HepG2 (cell line): ENCODE results near the gene PRKG1. TPM values are rescaled to one million over a fixed set of nuclear protein-coding genes. Genes with fewer than 3 reads are reported as not detected.

Experiments
- ATAC-seq: fragments of 200-7000 bp; cut with Tn5 transposase; 3 replicates; pipeline ENCODE4 v1.9.1; 2020; ENCODE audit warnings: mild to moderate bottlenecking, moderate library complexity
- BruUV-seq: library from RNA; stranded (reverse); fragments of 400-500 nt; replicated peaks from 2 replicates; lab custom pipeline; 2021; lab: Mats Ljungman, UMichigan
- CTCF ChIA-PET: fragments of 300-600 bp; formaldehyde crosslinking; extraction: SDS; loops from one replicate; lab custom pipeline; 2021; ENCODE audit warnings: low total read pairs, inconsistent platforms, low intra/inter-chr PET ratio; lab: Yijun Ruan, JAX
- POLR2A ChIA-PET: fragments of 350-600 bp; sonication (Branson Sonifier 250); formaldehyde crosslinking; loops from one replicate; lab custom pipeline; 2020; ENCODE audit warnings: antibody characterized with exemption, inconsistent platforms; lab: Yijun Ruan, JAX
- DNase-seq: peaks from one replicate; pipeline ENCODE4 v3.0.0-alpha.2; 2015; ENCODE audit warnings: low spot score
- FAIRE-seq: peaks from 3 replicates; lab custom pipeline; 2011; peaks lifted over from hg19 to GRCh38; lab: Jason Lieb, UNC
- H2AFZ ChIP-seq: one replicate; pipeline ENCODE4 v1.6.1; 2011; ENCODE audit warnings: low read length, inconsistent platforms
- H3K27ac ChIP-seq: fragments of 300-600 bp; 3 replicates; pipeline ENCODE4 v1.8.0; 2011; ENCODE audit warnings: mixed run types, mild to moderate bottlenecking, mixed read lengths, low read length, inconsistent platforms; ENCODE audit not compliant: insufficient read depth; ENCODE audit errors: extremely low read length
- H3K27me3 ChIP-seq, 2 experiments: fragments of 200-600 bp in 1 of 2; 2 replicates in 1 of 2; 3 replicates in 1 of 2; pipeline versions ENCODE4 v1.6.0 to v1.8.0; 2011; ENCODE audit warnings: low read length in 2 of 2, mild to moderate bottlenecking in 2 of 2, moderate library complexity in 2 of 2, inconsistent platforms in 1 of 2; ENCODE audit not compliant: insufficient read depth in 2 of 2, control insufficient read depth in 1 of 2
- H3K36me3 ChIP-seq, 2 experiments: fragments of 200-600 bp in 1 of 2; replicated peaks in 1 of 2; 2 replicates in 1 of 2; 3 replicates in 1 of 2; pipeline versions ENCODE4 v1.5.1 to v1.8.0; 2011; ENCODE audit warnings: low read length in 2 of 2, inconsistent platforms in 1 of 2; ENCODE audit not compliant: insufficient read depth in 2 of 2, control insufficient read depth in 1 of 2
- H3K4me1 ChIP-seq: 2 replicates; pipeline ENCODE4 v1.5.1; 2012; ENCODE audit warnings: low read length, inconsistent platforms; ENCODE audit not compliant: insufficient read depth
- H3K4me2 ChIP-seq: 2 replicates; pipeline ENCODE4 v1.6.0; 2011; ENCODE audit warnings: low read depth, low read length, inconsistent platforms
- H3K4me3 ChIP-seq, 3 experiments: fragments of 200-600 bp in 1 of 3; sonication (generic), shearing (Covaris generic) in 1 of 3; replicated peaks in 1 of 3; 2 replicates each; pipeline ENCODE4 v1.5.1; 2011 to 2016; ENCODE audit warnings: low read length in 3 of 3, inconsistent platforms in 2 of 3, low read depth in 2 of 3, mild to moderate bottlenecking in 2 of 3, control low read depth in 1 of 3, mixed read lengths in 1 of 3; ENCODE audit not compliant: insufficient read depth in 1 of 3
- H3K79me2 ChIP-seq: one replicate; pipeline ENCODE4 v1.6.1; 2011; ENCODE audit warnings: low read length, inconsistent platforms; ENCODE audit not compliant: insufficient read depth
- H3K9ac ChIP-seq: 2 replicates; pipeline ENCODE4 v1.6.0; 2011; ENCODE audit warnings: mild to moderate bottlenecking, low read depth, low read length, inconsistent platforms; ENCODE audit not compliant: insufficient read depth
- H3K9me3 ChIP-seq: 2 replicates; pipeline ENCODE4 v1.5.1; 2012; ENCODE audit warnings: mild to moderate bottlenecking, low read length
- H4K20me1 ChIP-seq: 2 replicates; pipeline ENCODE4 v1.6.0; 2011; ENCODE audit warnings: inconsistent platforms, mild to moderate bottlenecking, low read length, moderate library complexity; ENCODE audit not compliant: insufficient read depth
- CCAR2 ChIP-seq: fragments of 200-400 bp; formaldehyde crosslinking; optimal IDR thresholded peaks from 2 replicates; pipeline ENCODE3; 2018; ENCODE audit warnings: low read depth, mild to moderate bottlenecking, low read length, moderate library complexity
- PHF20 ChIP-seq: sonication (generic); formaldehyde crosslinking; IDR thresholded peaks from 2 replicates; pipeline ENCODE4 v1.5.0; 2020; ENCODE audit warnings: mild to moderate bottlenecking, missing genetic modification reagents
- SOX13 ChIP-seq, 3 experiments: fragments of 450-650 bp in 1 of 3; sonication (generic) in 1 of 3; formaldehyde crosslinking in 1 of 3; IDR thresholded peaks in 2 of 3; conservative IDR thresholded peaks in 1 of 3; 2 replicates each; pipeline versions ENCODE4 v1.5.0 to v1.6.1; 2016 to 2020; ENCODE audit warnings: antibody characterized with exemption in 1 of 3, mild to moderate bottlenecking in 1 of 3, missing compliant biosample characterization in 1 of 3, missing genetic modification reagents in 1 of 3, moderate library complexity in 1 of 3
- SRSF4 ChIP-seq: fragments of 200-400 bp; formaldehyde crosslinking; IDR thresholded peaks from one replicate; pipeline ENCODE4 v1.6.1; 2018; ENCODE audit warnings: mild to moderate bottlenecking, low read depth, low read length, moderate library complexity; ENCODE audit not compliant: poor library complexity, severe bottlenecking
- ZNF792 ChIP-seq: IDR thresholded peaks from 2 replicates; pipeline ENCODE4 v1.6.1; 2016
- WGBS: methylation state at CpG from one replicate; pipeline ENCODE4 v1.1.6; 2017; ENCODE audit warnings: low lambda C conversion rate; 5-methylcytosine and 5-hydroxymethylcytosine counted together
- in situ Hi-C: cut with HindIII; loops from 2 replicates; pipeline ENCODE4 v1.10.0; 2017; ENCODE audit warnings: low pct_unique_long_range_greater_than_20kb; ENCODE audit not compliant: extremely low pct_ligation_motif_present
- intact Hi-C: fragments of 100-400 bp; cut with micrococcal nuclease; formaldehyde crosslinking; loops from one replicate; pipeline ENCODE4 v1.10.0; 2022; ENCODE audit not compliant: unreplicated experiment
- polyA plus RNA-seq, 8 experiments: library from polyadenylated mRNA; depleted of rRNA in 3 of 8; stranded (reverse) in 7 of 8; unstranded in 1 of 8; fragments of >200 nt; fragmentation: Illumina TruSeq in 4 of 8; extraction: Trizol in 4 of 8; gene quantifications; 2 replicates each; pipeline versions ENCODE4 v1.2.1 to v1.2.3, GENCODE V29; 2011 to 2016; ENCODE audit warnings: low read depth in 4 of 8, missing spikeins in 1 of 8, mixed read lengths in 1 of 8; ENCODE audit not compliant: insufficient read depth in 1 of 8
- total RNA-seq, 5 experiments: library from RNA; depleted of rRNA; stranded (reverse); fragments of >200 nt; fragmentation: Illumina TruSeq; extraction: Trizol; gene quantifications; 2 replicates each; pipeline ENCODE4 v1.2.3, GENCODE V29; 2016; ENCODE audit warnings: low read depth in 1 of 5
- TF ChIP-seq, protein P1 (sequence below): sonication (generic); formaldehyde crosslinking; IDR thresholded peaks from 2 replicates; pipeline ENCODE4 v1.5.0; 2020; ENCODE audit warnings: missing genetic modification reagents
- TF ChIP-seq, protein P2 (sequence below): sonication (generic); formaldehyde crosslinking; IDR thresholded peaks from 2 replicates; pipeline ENCODE4 v1.9.0; 2021; ENCODE audit warnings: mild to moderate bottlenecking, missing genetic modification reagents

PRKG1 gene
- total and polyA plus RNA-seq, 2 of the 13 experiments (the other 11 are each of a cell fraction or from before 2014, with no cell fraction given) = 0.01 TPM; not detected in 1

DNA sequence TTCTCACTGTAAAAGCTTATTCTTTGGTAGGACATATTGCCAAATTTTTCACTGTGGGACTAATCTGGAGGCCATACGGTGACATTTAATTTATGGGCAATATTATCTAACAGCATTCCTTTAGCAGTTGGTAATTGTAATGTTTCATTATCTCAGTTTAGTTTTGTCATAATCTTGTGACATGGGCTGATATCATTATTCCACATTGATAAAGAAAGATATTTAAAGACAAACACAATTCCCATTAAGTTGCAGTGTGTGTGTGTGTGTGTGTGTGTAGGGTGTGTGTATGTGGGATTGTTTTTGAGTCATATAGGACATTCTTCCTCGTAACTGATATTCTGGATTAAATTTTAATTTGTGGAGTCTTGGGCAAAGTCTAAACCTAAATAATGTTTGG lies 238.5 kb downstream of the PRKG1 start:
- H2AFZ ChIP-seq = no peak overlapping the region

More for the DNA sequence above, 238.5 kb downstream of the PRKG1 start:
- POLR2A ChIA-PET = no interaction called here
- FAIRE-seq (no peak), ATAC-seq (no peak), DNase-seq (no peak)
- Histone ChIP-seq H3K4me3 (no peak overlapping the region), H3K4me2 (no peak overlapping the region), H3K27me3 (no peaks in the 10 kb centered on the region), H3K36me3 (no peaks in the 10 kb centered on the region), H3K9me3 (no peaks in the 10 kb centered on the region), H3K79me2 (no peaks in the 10 kb centered on the region)
- in situ Hi-C loops = no loop called here
- WGBS = 23% methylated on average over 2 of the region's 2 CpGs
- BruUV-seq = no TSS peak
- TF ChIP-seq, protein P1, sequence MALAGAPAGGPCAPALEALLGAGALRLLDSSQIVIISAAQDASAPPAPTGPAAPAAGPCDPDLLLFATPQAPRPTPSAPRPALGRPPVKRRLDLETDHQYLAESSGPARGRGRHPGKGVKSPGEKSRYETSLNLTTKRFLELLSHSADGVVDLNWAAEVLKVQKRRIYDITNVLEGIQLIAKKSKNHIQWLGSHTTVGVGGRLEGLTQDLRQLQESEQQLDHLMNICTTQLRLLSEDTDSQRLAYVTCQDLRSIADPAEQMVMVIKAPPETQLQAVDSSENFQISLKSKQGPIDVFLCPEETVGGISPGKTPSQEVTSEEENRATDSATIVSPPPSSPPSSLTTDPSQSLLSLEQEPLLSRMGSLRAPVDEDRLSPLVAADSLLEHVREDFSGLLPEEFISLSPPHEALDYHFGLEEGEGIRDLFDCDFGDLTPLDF = no peak
- TF ChIP-seq CCAR2 = no peak
- no peak for TF ChIP-seq SOX13 (IDR thresholded peaks at IDR 0.05)
- no peak for TF ChIP-seq SOX13 (CRISPR knock-in tag; conservative IDR thresholded peaks at IDR 0.05 in 1 of 2, IDR thresholded peaks at IDR 0.05 in 1 of 2)
- TF ChIP-seq, protein P2, sequence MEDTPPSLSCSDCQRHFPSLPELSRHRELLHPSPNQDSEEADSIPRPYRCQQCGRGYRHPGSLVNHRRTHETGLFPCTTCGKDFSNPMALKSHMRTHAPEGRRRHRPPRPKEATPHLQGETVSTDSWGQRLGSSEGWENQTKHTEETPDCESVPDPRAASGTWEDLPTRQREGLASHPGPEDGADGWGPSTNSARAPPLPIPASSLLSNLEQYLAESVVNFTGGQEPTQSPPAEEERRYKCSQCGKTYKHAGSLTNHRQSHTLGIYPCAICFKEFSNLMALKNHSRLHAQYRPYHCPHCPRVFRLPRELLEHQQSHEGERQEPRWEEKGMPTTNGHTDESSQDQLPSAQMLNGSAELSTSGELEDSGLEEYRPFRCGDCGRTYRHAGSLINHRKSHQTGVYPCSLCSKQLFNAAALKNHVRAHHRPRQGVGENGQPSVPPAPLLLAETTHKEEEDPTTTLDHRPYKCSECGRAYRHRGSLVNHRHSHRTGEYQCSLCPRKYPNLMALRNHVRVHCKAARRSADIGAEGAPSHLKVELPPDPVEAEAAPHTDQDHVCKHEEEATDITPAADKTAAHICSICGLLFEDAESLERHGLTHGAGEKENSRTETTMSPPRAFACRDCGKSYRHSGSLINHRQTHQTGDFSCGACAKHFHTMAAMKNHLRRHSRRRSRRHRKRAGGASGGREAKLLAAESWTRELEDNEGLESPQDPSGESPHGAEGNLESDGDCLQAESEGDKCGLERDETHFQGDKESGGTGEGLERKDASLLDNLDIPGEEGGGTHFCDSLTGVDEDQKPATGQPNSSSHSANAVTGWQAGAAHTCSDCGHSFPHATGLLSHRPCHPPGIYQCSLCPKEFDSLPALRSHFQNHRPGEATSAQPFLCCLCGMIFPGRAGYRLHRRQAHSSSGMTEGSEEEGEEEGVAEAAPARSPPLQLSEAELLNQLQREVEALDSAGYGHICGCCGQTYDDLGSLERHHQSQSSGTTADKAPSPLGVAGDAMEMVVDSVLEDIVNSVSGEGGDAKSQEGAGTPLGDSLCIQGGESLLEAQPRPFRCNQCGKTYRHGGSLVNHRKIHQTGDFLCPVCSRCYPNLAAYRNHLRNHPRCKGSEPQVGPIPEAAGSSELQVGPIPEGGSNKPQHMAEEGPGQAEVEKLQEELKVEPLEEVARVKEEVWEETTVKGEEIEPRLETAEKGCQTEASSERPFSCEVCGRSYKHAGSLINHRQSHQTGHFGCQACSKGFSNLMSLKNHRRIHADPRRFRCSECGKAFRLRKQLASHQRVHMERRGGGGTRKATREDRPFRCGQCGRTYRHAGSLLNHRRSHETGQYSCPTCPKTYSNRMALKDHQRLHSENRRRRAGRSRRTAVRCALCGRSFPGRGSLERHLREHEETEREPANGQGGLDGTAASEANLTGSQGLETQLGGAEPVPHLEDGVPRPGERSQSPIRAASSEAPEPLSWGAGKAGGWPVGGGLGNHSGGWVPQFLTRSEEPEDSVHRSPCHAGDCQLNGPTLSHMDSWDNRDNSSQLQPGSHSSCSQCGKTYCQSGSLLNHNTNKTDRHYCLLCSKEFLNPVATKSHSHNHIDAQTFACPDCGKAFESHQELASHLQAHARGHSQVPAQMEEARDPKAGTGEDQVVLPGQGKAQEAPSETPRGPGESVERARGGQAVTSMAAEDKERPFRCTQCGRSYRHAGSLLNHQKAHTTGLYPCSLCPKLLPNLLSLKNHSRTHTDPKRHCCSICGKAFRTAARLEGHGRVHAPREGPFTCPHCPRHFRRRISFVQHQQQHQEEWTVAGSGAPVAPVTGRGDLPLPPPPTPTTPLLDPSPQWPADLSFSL (CRISPR knock-in tag) = no peak
- TF ChIP-seq ZNF792 (CRISPR knock-in tag) = no peak
- TF ChIP-seq PHF20 (CRISPR knock-in tag) = no peak
- no peak for TF ChIP-seq SRSF4
- TF ChIP-seq, all 625 proteins: peak for 0
- intact Hi-C loops = no loop called here
- H4K20me1 ChIP-seq = no peaks in the 10 kb centered on the region
- no peak overlapping the region for H3K27ac ChIP-seq
- no peak overlapping the region for H3K9ac ChIP-seq
- H3K4me1 ChIP-seq = no peaks in the 10 kb centered on the region
- CTCF ChIA-PET = no interaction called here
